ENCODE data around the gene SPATA13.

The SPATA13 gene

DNA sequence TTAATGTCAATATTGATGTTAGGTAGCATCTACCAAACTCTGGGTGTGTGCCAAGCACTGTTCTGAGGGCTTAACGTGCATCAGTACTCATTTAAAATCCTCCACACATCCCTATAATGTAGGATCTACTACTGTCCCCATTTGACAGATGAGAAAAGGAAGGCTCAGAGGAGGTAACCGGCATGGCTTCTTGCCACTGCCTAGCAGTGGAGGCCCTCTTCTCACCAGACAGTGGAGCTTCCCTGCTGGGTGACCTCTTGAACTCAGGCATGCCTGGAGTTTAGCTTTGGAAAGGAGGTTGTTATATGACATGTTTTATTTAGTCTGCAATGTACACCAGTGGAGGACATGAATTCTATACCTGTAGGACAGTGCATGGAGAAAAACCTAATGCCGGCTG lies 2.1 kb downstream of the SPATA13 start:
- no peak for ATAC-seq
- no peak for TF ChIP-seq ARNTL (CRISPR knock-in tag; IDR thresholded peaks at IDR 0.05; ENCODE audit: borderline replicate concordance, low read depth)
- no peak for TF ChIP-seq SNAI2 (CRISPR knock-in tag; IDR thresholded peaks at IDR 0.05)

DNA sequence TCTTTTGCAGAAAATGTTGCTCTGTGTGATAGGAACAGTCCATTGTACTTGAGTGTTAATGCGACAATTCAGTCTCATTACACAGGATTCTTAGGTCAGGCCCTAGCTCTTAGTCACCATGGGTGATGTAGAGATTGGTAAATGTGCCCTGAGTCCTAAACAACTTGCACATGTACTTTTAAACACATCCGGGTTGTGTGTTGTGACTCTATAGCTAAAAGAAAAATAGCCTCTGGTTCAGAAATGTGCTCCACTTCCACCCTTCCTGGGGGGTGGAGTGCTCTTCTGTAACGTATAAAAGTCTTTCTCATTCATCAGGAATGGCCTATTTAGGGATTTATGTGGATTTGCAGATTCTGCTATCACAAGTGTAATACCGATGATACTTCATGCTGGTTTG lies 5.2 kb downstream of the SPATA13 start:
- TF ChIP-seq OSR1 (CRISPR knock-in tag; IDR thresholded peaks at IDR 0.05) (no peak), ARNTL (CRISPR knock-in tag; IDR thresholded peaks at IDR 0.05; ENCODE audit: borderline replicate concordance, low read depth) (no peak), ZNF565 (CRISPR knock-in tag; conservative IDR thresholded peaks at IDR 0.05; ENCODE audit: low read depth) (no peak)
- ATAC-seq, result no peak

DNA sequence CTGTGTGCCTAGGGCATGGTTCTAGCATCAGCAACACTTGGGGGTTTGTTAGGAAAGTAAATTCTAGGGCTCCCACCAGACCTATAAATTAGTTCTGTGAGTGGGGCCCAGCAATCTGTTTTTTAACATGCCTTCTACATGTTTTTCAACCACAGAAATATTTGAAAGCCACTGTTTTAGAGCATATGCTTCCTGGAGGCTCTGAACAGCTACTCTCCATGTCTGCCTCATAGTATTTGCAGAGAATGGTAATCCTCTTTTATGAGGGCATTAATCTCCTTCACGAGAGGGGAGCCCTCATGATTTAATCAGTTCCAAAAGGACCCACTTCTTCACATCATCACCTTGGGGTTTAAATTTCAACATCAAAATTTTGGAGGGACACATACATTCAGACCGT lies 6.0 kb downstream of the SPATA13 start:
- TF ChIP-seq PPARA (CRISPR knock-in tag; IDR thresholded peaks at IDR 0.05; ENCODE audit: borderline replicate concordance), result no peak
- TF ChIP-seq ZFP30 (CRISPR knock-in tag; IDR thresholded peaks at IDR 0.05), result no peak
- TF ChIP-seq ISL1 (CRISPR knock-in tag; IDR thresholded peaks at IDR 0.05), result no peak
- no peak for TF ChIP-seq CSRNP3 (CRISPR knock-in tag; IDR thresholded peaks at IDR 0.05)
- TF ChIP-seq ESRRG (CRISPR knock-in tag; IDR thresholded peaks at IDR 0.05), result no peak
- no peak for TF ChIP-seq BACH2 (CRISPR knock-in tag; IDR thresholded peaks at IDR 0.05; ENCODE audit: borderline replicate concordance)
- no peak for TF ChIP-seq ZC3H10 (CRISPR knock-in tag; IDR thresholded peaks at IDR 0.05)
- TF ChIP-seq TOX (CRISPR knock-in tag; IDR thresholded peaks at IDR 0.05; ENCODE audit: borderline replicate concordance), result no peak
- no peak for TF ChIP-seq CSDC2 (CRISPR knock-in tag; IDR thresholded peaks at IDR 0.05)
- no peak for TF ChIP-seq ZNF565 (CRISPR knock-in tag; conservative IDR thresholded peaks at IDR 0.05; ENCODE audit: low read depth)
- TF ChIP-seq, protein P1, sequence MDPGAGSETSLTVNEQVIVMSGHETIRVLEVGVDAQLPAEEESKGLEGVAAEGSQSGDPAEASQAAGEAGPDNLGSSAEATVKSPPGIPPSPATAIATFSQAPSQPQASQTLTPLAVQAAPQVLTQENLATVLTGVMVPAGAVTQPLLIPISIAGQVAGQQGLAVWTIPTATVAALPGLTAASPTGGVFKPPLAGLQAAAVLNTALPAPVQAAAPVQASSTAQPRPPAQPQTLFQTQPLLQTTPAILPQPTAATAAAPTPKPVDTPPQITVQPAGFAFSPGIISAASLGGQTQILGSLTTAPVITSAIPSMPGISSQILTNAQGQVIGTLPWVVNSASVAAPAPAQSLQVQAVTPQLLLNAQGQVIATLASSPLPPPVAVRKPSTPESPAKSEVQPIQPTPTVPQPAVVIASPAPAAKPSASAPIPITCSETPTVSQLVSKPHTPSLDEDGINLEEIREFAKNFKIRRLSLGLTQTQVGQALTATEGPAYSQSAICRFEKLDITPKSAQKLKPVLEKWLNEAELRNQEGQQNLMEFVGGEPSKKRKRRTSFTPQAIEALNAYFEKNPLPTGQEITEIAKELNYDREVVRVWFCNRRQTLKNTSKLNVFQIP (CRISPR knock-in tag; IDR thresholded peaks at IDR 0.05; ENCODE audit: borderline replicate concordance, low read depth), result no peak
- no peak for TF ChIP-seq SNAI2 (CRISPR knock-in tag; IDR thresholded peaks at IDR 0.05)
- no peak for TF ChIP-seq ARNTL (CRISPR knock-in tag; IDR thresholded peaks at IDR 0.05; ENCODE audit: borderline replicate concordance, low read depth)
- no peak for TF ChIP-seq OSR1 (CRISPR knock-in tag; IDR thresholded peaks at IDR 0.05)

DNA sequence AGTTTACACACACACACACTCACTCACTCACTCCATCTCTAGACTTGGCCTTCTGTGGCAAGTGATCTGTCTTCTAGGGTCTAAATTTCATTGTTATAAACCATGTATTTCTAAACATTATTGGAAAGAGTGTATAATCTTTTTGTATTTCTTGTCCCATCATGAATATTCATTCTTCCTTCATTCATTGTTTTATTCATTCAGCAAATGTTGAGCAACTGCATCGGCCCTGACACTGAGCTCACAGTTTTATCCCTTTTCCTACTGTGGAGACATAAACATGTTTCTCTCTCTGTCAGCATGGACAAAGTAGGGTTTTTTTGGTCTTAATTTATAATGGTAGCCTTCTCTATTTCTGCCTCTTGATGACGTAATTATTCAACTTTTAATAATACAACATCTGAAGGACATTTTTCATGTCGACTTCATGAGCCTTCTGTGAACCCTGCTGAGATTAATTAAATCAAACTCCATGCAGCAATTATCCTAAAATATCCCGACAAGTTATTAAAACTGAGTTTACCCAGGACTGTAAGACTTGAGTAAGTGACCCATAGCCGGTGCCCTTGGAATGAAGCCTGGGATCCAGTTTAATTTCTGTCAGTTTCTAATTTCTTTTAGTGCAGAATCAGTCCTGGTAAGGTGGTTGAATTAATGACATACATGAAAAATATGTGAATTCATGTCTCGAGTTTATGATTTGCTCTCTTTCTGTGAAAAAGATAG lies 7.3 kb downstream of the SPATA13 start:
- TF ChIP-seq ESRRG (CRISPR knock-in tag; IDR thresholded peaks at IDR 0.05), result no peak
- no peak for TF ChIP-seq ZNF565 (CRISPR knock-in tag; conservative IDR thresholded peaks at IDR 0.05; ENCODE audit: low read depth)
- no peak for TF ChIP-seq RARB (CRISPR knock-in tag; IDR thresholded peaks at IDR 0.05)
- TF ChIP-seq, protein P1 (CRISPR knock-in tag; IDR thresholded peaks at IDR 0.05; ENCODE audit: borderline replicate concordance, low read depth), result no peak
- no peak for TF ChIP-seq OSR1 (CRISPR knock-in tag; IDR thresholded peaks at IDR 0.05)
- TF ChIP-seq SNAI2 (CRISPR knock-in tag; IDR thresholded peaks at IDR 0.05), result no peak
- TF ChIP-seq BACH2 (CRISPR knock-in tag; IDR thresholded peaks at IDR 0.05; ENCODE audit: borderline replicate concordance), result no peak
- no peak for TF ChIP-seq ZFP30 (CRISPR knock-in tag; IDR thresholded peaks at IDR 0.05)
- no peak for TF ChIP-seq PATZ1 (CRISPR knock-in tag; IDR thresholded peaks at IDR 0.05; ENCODE audit: borderline replicate concordance)
- TF ChIP-seq ZC3H10 (CRISPR knock-in tag; IDR thresholded peaks at IDR 0.05), result peak; percentile 85; the same call in 1 of the 2 replicates
- peak; percentile 32; the same call in 1 of the 2 replicates for TF ChIP-seq ISL1 (CRISPR knock-in tag; IDR thresholded peaks at IDR 0.05)
- peak; percentile 47 for ATAC-seq

More for the DNA sequence above, 6.0 kb downstream of the SPATA13 start:
- no peak for ATAC-seq

- no peak for TF ChIP-seq TCF4 (CRISPR knock-in tag; IDR thresholded peaks at IDR 0.05; ENCODE audit: borderline replicate concordance)
- ATAC-seq, result peak; percentile 34
These were observed 7.9 kb downstream of the SPATA13 start for GRCh38 chr13:24168392-24168750.

Data from SK-N-SH treated with all-trans-retinoic acid at 6 μM for 48 hours (cell line).